K562 (cell line): ENCODE results near the gene BOD1L1. TPM values are rescaled to one million over a fixed set of nuclear protein-coding genes. Genes with fewer than 3 reads are reported as not detected.

ENCODE experiments used
- ATAC-seq: fragments of 200-7000 bp; cut with Tn5 transposase; 3 replicates; pipeline ENCODE4 v1.9.1; 2020; ENCODE audit warnings: moderate library complexity
- BruUV-seq: library from RNA; stranded (reverse); fragments of 400-500 nt; replicated peaks from 2 replicates; lab custom pipeline; 2021; lab: Mats Ljungman, UMichigan
- CTCF ChIA-PET: fragments of 300-600 bp; formaldehyde crosslinking; extraction: SDS; loops from one replicate; lab custom pipeline; 2021; ENCODE audit warnings: low intra/inter-chr PET ratio; lab: Yijun Ruan, JAX
- POLR2A ChIA-PET: fragments of 300-600, 350-650 bp; sonication (Branson Sonifier 250); formaldehyde crosslinking; extraction: SDS; loops from one replicate; lab custom pipeline; 2021; ENCODE audit warnings: antibody characterized with exemption, inconsistent platforms; lab: Yijun Ruan, JAX
- DNase-seq, 4 experiments: peaks; one replicate each; pipeline versions ENCODE4 v3.0.0 to v3.0.0-alpha.2; 2011 to 2018; ENCODE audit warnings: low spot score in 3 of 4, mixed read lengths in 3 of 4; ENCODE audit errors: extremely low read depth in 1 of 4
- FAIRE-seq: peaks from 2 replicates; lab custom pipeline; 2011; peaks lifted over from hg19 to GRCh38; lab: Jason Lieb, UNC
- H2AFZ ChIP-seq: 2 replicates; pipeline ENCODE4 v1.6.0; 2011; ENCODE audit warnings: low read depth, low read length, control low read depth, inconsistent platforms
- H3K27ac ChIP-seq: fragments of 200-600 bp; 3 replicates; pipeline ENCODE4 v1.8.0; 2011; ENCODE audit warnings: low read depth, mild to moderate bottlenecking, control low read depth, inconsistent platforms, low read length, moderate library complexity, mixed read lengths; ENCODE audit errors: extremely low read depth
- H3K27me3 ChIP-seq, 2 experiments: fragments of 300-600 bp in 1 of 2; 2 replicates in 1 of 2; 3 replicates in 1 of 2; pipeline versions ENCODE4 v1.6.0 to v1.8.0; 2011; ENCODE audit warnings: inconsistent platforms in 2 of 2, low read length in 2 of 2, mild to moderate bottlenecking in 1 of 2, mixed read lengths in 1 of 2, moderate library complexity in 1 of 2; ENCODE audit not compliant: control insufficient read depth in 2 of 2, insufficient read depth in 2 of 2
- H3K36me3 ChIP-seq: fragments of 300-600 bp; 3 replicates; pipeline ENCODE4 v1.8.0; 2011; ENCODE audit warnings: mild to moderate bottlenecking, low read length, inconsistent platforms; ENCODE audit not compliant: control insufficient read depth, insufficient read depth
- H3K4me1 ChIP-seq, 2 experiments: fragments of 200-600 bp in 1 of 2; replicated peaks in 1 of 2; 2 replicates in 1 of 2; 3 replicates in 1 of 2; pipeline versions ENCODE4 v1.5.1 to v1.8.0; 2011; ENCODE audit warnings: inconsistent platforms in 2 of 2, low read length in 2 of 2, mild to moderate bottlenecking in 1 of 2, mixed read lengths in 1 of 2, moderate library complexity in 1 of 2; ENCODE audit not compliant: control insufficient read depth in 2 of 2, insufficient read depth in 2 of 2
- H3K4me2 ChIP-seq: 2 replicates; pipeline ENCODE4 v1.6.1; 2011; ENCODE audit warnings: low read length, control low read depth, inconsistent platforms, mixed read lengths; ENCODE audit not compliant: insufficient read depth
- H3K4me3 ChIP-seq: fragments of 200-600 bp; sonication (generic), shearing (Covaris generic); 2 replicates; pipeline ENCODE4 v1.5.1; 2016; ENCODE audit warnings: control low read depth, inconsistent platforms
- H3K79me2 ChIP-seq: fragments of 200-600 bp; 3 replicates; pipeline ENCODE4 v1.8.0; 2011; ENCODE audit warnings: low read length, inconsistent platforms; ENCODE audit not compliant: control insufficient read depth, insufficient read depth
- H3K9ac ChIP-seq, 2 experiments: 2 replicates each; pipeline versions ENCODE4 v1.6.0 to v1.6.1; 2011; ENCODE audit warnings: low read depth in 2 of 2, low read length in 2 of 2, control low read depth in 1 of 2, inconsistent platforms in 1 of 2, mild to moderate bottlenecking in 1 of 2, mixed read lengths in 1 of 2; ENCODE audit not compliant: insufficient read depth in 1 of 2
- H3K9me1 ChIP-seq: one replicate; pipeline ENCODE4 v1.6.0; 2011; ENCODE audit warnings: inconsistent platforms, mild to moderate bottlenecking, low read length, moderate library complexity; ENCODE audit not compliant: control insufficient read depth, insufficient read depth
- H3K9me3 ChIP-seq: replicated peaks from 2 replicates; pipeline ENCODE4 v1.5.1; 2011; ENCODE audit warnings: low read depth, low read length, inconsistent platforms; ENCODE audit not compliant: control insufficient read depth, insufficient read depth
- H4K20me1 ChIP-seq: replicated peaks from 2 replicates; pipeline ENCODE4 v1.6.1; 2011; ENCODE audit warnings: low read length, inconsistent platforms, mixed read lengths; ENCODE audit not compliant: control insufficient read depth, insufficient read depth
- CBFA2T2 ChIP-seq: fragments of 450-650 bp; conservative IDR thresholded peaks from 2 replicates; pipeline ENCODE4 v1.6.1; 2017; ENCODE audit warnings: mild to moderate bottlenecking
- HMGN3 ChIP-seq: IDR thresholded peaks from 2 replicates; pipeline ENCODE4 v1.6.1; 2011; ENCODE audit warnings: borderline replicate concordance, low read depth, mild to moderate bottlenecking, mixed read lengths, low read length; ENCODE audit not compliant: insufficient read length; ENCODE audit errors: extremely low read depth
- RBM14 ChIP-seq: fragments of 200-400 bp; formaldehyde crosslinking; IDR thresholded peaks from 2 replicates; pipeline ENCODE4 v1.6.1; 2018; ENCODE audit warnings: low read depth, mild to moderate bottlenecking, low read length, moderate library complexity, borderline replicate concordance; ENCODE audit not compliant: insufficient read depth
- SRSF1 ChIP-seq: fragments of 200-400 bp; formaldehyde crosslinking; IDR thresholded peaks from 2 replicates; pipeline ENCODE4 v1.6.1; 2017; ENCODE audit warnings: mild to moderate bottlenecking, low read depth, low read length, moderate library complexity
- ZNF217 ChIP-seq: sonication (generic); formaldehyde crosslinking; IDR thresholded peaks from 2 replicates; pipeline ENCODE4 v1.8.0; 2022; ENCODE audit warnings: mild to moderate bottlenecking, missing genetic modification reagents
- WGBS: fragments of 100-300 bp; shearing (Covaris generic); methylation state at CpG from one replicate; pipeline ENCODE4 v1.1.6; 2016; ENCODE audit warnings: low coverage, mixed read lengths; ENCODE audit not compliant: insufficient coverage; ENCODE audit errors: missing lambda C conversion rate; 5-methylcytosine and 5-hydroxymethylcytosine counted together
- in situ Hi-C: fragments of 300-500 bp; cut with MboI; formaldehyde crosslinking; loops from 4 replicates; pipeline ENCODE4 v1.15.0; 2018; ENCODE audit warnings: inconsistent platforms, mixed read lengths
- intact Hi-C: fragments of 100-400 bp; cut with micrococcal nuclease; formaldehyde crosslinking; loops from 2 replicates; pipeline ENCODE4 v1.14.2; 2022
- polyA plus RNA-seq, 8 experiments: library from polyadenylated mRNA; depleted of rRNA in 4 of 8; stranded (reverse) in 5 of 8; unstranded in 3 of 8; fragments of >200 nt; fragmentation: Nextera tagmentation in 2 of 8; fragmentation: Illumina TruSeq in 1 of 8; extraction: Ambion mirVana in 2 of 8; extraction: Trizol in 1 of 8; gene quantifications; 2 replicates each; pipeline versions ENCODE4 v1.2.1 to v1.2.3, GENCODE V29; 2011 to 2014; ENCODE audit warnings: inconsistent platforms in 1 of 8, missing spikeins in 1 of 8
- total RNA-seq, 7 experiments: library from RNA; depleted of rRNA in 6 of 7; stranded (reverse); fragments of >200 nt in 6 of 7; fragmentation: Illumina TruSeq in 2 of 7; extraction: Trizol in 2 of 7; gene quantifications; 2 replicates each; pipeline versions ENCODE4 v1.2.1 to v1.2.3, GENCODE V29; 2011 to 2021; ENCODE audit warnings: low replicate concordance in 1 of 7
- TF ChIP-seq, protein P1 (sequence below): IDR thresholded peaks from 2 replicates; pipeline ENCODE4 v1.6.1; 2016; ENCODE audit warnings: missing genetic modification characterization, missing compliant biosample characterization
- TF ChIP-seq, protein P2 (sequence below): fragments of 250-450 bp; sonication (Bioruptor Pico); IDR thresholded peaks from 2 replicates; pipeline ENCODE4 v1.8.0; 2022; ENCODE audit warnings: inconsistent platforms
- TF ChIP-seq, protein P3 (sequence below): fragments of 250-450 bp; sonication (Bioruptor Pico); IDR thresholded peaks from 2 replicates; pipeline ENCODE4 v1.8.0; 2021; ENCODE audit warnings: borderline replicate concordance, mild to moderate bottlenecking, moderate library complexity; ENCODE audit not compliant: poor library complexity, severe bottlenecking

The BOD1L1 gene
- total and polyA plus RNA-seq, 9 of the 15 experiments (the other 6 are each of a cell fraction or from before 2014, with no cell fraction given), result 4.8 to 23.2 (median 17.7) TPM

DNA sequence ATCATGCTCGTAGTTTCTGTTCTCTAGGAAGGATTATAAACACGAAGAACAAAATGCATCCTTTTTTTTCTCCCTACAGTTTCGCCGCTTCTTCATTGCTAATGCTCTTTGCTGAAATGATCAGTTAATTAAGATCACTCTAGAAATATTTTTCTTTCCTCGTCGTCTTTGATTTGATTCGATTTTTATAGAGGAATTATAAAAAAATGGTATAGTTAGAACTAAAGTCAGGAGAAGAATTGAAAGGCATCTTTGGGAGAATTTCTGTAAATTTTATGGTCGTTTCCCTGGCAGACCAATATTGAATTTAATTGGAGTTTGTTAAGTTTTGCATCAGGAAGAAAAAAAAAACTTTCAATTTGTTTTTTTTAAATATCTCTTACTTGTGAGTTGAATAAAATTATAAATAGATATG, 82.1 kb downstream of the BOD1L1 start:
- H3K4me1 ChIP-seq, result peaks cover 2 to 31% of the 10 kb centered on the region in 2 experiments; a peak in 4 of 5 replicates
- intact Hi-C loops (loop anchor here (5.0 kb wide), 2 partner anchors 63 to 113 kb away; partner anchors contain the start of gene RAB28), in situ Hi-C loops (loop anchor here (5.0 kb wide), 1 partner anchor 698 kb away; no protein-coding TSS in a partner anchor)
- no peak overlapping the region; the same call in 2 of the 3 replicates for H3K27ac ChIP-seq
- no peak for FAIRE-seq
- H2AFZ ChIP-seq, result peak overlapping the region; percentile 98
- no peaks in the 10 kb centered on the region for H4K20me1 ChIP-seq
- no peaks in the 10 kb centered on the region for H3K79me2 ChIP-seq
- no peaks in the 10 kb centered on the region for H3K36me3 ChIP-seq
- CTCF ChIA-PET, result no interaction called here
- peak overlapping the region; percentile 83 for H3K4me3 ChIP-seq
- H3K9me3 ChIP-seq, result peaks cover 4% of the 10 kb centered on the region; the same call in 1 of the 2 replicates
- peaks cover 0 to 13% of the 10 kb centered on the region in 2 experiments; a peak in 2 of 5 replicates for H3K27me3 ChIP-seq
- BruUV-seq, result no TSS peak
- WGBS, result 34% methylated on average over 8 of the region's 8 CpGs
- no peak for DNase-seq
- H3K9me1 ChIP-seq, result no peaks in the 10 kb centered on the region
- H3K4me2 ChIP-seq, result peak overlapping the region; percentile 83
- 0 out of 4 replicates have a peak overlapping the region, but pooled peaks of 1 of the 2 experiments have one; percentile 70 for H3K9ac ChIP-seq
- POLR2A ChIA-PET, result no interaction called here
- ATAC-seq, result no peak
- TF ChIP-seq RBM14, result no peak
- TF ChIP-seq, protein P1, sequence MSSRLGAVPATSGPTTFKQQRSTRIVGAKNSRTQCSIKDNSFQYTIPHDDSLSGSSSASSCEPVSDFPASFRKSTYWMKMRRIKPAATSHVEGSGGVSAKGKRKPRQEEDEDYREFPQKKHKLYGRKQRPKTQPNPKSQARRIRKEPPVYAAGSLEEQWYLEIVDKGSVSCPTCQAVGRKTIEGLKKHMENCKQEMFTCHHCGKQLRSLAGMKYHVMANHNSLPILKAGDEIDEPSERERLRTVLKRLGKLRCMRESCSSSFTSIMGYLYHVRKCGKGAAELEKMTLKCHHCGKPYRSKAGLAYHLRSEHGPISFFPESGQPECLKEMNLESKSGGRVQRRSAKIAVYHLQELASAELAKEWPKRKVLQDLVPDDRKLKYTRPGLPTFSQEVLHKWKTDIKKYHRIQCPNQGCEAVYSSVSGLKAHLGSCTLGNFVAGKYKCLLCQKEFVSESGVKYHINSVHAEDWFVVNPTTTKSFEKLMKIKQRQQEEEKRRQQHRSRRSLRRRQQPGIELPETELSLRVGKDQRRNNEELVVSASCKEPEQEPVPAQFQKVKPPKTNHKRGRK (tag), result peak; percentile 74
- TF ChIP-seq, protein P2, sequence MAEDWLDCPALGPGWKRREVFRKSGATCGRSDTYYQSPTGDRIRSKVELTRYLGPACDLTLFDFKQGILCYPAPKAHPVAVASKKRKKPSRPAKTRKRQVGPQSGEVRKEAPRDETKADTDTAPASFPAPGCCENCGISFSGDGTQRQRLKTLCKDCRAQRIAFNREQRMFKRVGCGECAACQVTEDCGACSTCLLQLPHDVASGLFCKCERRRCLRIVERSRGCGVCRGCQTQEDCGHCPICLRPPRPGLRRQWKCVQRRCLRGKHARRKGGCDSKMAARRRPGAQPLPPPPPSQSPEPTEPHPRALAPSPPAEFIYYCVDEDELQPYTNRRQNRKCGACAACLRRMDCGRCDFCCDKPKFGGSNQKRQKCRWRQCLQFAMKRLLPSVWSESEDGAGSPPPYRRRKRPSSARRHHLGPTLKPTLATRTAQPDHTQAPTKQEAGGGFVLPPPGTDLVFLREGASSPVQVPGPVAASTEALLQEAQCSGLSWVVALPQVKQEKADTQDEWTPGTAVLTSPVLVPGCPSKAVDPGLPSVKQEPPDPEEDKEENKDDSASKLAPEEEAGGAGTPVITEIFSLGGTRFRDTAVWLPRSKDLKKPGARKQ (CRISPR knock-in tag), result peak; percentile 80; the same call in 1 of the 2 replicates
- no peak for TF ChIP-seq CBFA2T2
- TF ChIP-seq, protein P3, sequence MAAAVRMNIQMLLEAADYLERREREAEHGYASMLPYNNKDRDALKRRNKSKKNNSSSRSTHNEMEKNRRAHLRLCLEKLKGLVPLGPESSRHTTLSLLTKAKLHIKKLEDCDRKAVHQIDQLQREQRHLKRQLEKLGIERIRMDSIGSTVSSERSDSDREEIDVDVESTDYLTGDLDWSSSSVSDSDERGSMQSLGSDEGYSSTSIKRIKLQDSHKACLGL (CRISPR knock-in tag), result no peak
- TF ChIP-seq SRSF1, result no peak
- no peak for TF ChIP-seq HMGN3
- no peak for TF ChIP-seq ZNF217 (CRISPR knock-in tag)
